Activated CD4-positive, CD25-positive, alpha-beta regulatory T cell treated with anti-CD3 and anti-CD28 coated beads, Interleukin-2, amount 50 U/mL, for 16 hours (primary cell): Measurements from ENCODE around the gene HBD.
"Not testable (repeated sequence)": the region's sequence is repeated elsewhere in the genome, so short reads cannot be mapped to it uniquely, and the experiment has no call there.

Experiments used
- DNase-seq: peaks from one replicate; pipeline ENCODE4 v3.0.0-alpha.2; 2020; ENCODE audit warnings: low read depth, low spot score

Gene HBD

DNA sequence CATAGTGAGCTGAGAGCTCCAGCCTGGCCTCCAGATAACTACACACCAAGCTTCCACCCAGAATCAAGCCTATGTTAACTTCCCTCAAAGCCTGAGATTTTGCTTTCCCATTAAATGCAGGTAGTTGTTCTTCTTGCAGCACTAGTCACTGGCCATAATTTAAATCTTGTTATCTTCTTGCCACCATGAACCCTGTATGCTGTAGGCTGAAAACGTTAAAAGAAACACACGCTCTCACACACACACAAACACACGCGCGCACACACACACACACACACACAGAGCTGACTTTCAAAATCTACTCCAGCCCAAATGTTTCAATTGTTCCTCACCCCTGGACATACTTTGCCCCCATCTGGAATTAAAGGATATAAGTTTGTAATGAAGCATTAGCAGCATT, 19.2 kb upstream of the HBD start:
- DNase-seq, result not testable (repeated sequence)

DNA sequence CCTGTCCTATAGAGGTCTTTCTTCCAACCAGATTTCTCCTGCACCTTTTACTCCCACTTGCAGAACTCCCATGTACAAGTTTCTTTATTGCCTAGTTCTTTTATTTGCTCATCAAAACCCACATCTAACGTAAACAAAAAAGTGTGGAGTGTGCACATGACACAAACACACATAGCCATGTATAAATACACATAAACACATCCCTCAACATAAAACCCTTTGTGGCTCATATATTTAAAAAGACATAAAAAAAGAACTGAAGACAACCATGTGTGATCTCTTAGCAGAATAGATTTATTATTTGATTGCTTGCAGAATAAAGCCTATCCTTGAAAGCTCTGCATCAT, 18.6 kb upstream of the HBD start:
- DNase-seq, result no peak

DNA sequence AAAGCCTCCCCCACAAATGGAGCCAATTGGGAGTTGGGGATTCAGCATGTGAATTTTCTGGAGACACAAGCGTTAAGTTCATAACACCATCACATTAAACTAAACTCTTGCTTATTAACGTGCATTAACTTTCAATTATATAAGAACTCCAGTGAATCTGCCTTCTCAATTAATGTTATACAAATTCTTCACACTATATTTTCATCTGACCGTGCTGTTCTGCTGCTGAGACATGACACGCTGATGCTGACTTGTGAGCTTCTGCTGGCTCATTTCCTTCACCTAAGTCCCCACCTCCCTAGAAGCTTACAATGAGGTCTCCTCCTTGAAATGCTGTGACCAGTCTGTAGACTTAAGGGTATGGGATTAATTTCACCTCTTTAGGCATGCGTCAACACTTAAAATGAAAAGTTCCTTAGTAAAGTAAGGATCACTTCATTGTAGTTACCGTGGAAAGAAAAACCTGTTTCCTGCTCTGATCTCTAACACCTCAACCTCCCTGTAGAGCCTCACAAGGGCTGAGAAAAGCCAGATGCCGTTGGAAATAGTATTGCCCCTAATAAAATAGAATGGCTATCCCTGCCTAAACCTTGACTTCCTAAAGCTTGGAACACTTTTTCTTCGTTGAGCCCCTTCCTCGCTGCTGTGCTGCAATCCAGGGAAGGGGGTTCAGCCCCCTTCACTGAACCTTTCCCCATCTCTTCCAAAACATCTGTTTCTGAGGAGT, 18.1 kb upstream of the HBD start:
- DNase-seq, result no peak

DNA sequence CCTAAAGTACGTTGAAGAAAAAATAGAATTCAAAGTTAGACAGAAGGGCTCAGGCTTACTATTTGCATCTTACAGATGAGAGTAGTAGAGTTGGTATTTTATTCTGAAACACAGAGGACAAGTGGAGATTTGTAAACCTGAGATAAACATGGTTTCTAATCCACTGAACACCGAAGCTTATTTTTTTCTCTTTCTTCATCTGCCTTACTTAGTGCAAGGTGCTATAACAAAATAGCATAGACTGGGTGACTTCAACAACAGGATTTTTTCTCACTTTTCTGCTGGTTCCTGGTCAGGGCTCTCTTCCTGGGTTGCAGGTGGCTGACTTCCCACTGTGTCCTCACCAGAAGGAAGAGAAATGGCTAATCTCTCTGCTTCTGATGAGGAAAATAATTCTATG, 17.5 kb upstream of the HBD start:
- no peak for DNase-seq

DNA sequence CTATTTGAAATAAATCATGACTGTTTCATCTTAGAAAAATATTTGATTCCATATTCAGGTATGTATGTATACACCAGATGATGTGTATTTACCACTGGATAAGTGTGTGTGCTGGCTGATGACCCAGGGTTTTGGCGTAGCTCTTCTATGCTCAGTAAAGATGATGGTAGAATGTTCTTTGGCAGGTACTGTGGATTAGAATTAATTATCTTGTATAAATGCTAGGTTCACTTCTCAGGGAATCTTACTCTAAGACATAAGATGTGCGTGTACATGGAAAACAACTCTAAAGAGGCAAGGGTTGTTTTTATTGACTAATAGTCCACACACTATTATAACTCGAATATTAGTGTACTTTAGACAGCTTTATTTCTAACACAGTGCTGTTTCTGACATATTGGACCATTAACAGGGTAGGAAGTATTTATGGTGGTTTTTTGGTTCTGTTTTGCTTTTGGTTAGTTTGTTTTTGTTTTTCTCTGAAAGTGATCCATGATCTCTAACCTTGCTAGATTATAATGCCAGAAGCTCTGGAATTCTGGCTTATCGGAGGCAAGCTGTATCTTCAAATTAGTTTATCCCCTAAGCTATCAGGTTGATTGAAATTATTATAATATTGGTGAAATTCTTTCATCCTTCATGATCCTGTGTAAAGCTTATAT, 16.4 kb upstream of the HBD start:
- no peak for DNase-seq

DNA sequence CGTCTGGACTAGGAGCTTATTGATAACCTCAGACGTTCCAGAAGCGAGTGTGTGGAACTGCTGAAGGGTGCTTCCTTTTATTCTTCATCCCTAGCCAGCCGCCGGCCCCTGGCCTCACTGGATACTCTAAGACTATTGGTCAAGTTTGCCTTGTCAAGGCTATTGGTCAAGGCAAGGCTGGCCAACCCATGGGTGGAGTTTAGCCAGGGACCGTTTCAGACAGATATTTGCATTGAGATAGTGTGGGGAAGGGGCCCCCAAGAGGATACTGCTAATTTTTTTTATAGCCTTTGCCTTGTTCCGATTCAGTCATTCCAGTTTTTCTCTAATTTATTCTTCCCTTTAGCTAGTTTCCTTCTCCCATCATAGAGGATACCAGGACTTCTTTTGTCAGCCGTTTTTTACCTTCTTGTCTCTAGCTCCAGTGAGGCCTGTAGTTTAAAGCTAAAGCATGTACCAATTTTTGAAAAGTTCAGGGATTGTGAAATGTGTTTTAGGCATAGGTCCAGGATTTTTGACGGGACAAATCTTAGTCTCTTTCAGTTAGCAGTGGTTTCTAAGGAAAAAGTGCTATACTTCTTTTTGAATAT, 15.6 kb upstream of the HBD start, which contains the start of gene HBG1:
Gene HBG1 (minus strand): TSS at position 51 of the 590 bp plus-strand sequence. CDS start 53 bp downstream, outside the sequence.
- DNase-seq, result not testable (repeated sequence)

DNA sequence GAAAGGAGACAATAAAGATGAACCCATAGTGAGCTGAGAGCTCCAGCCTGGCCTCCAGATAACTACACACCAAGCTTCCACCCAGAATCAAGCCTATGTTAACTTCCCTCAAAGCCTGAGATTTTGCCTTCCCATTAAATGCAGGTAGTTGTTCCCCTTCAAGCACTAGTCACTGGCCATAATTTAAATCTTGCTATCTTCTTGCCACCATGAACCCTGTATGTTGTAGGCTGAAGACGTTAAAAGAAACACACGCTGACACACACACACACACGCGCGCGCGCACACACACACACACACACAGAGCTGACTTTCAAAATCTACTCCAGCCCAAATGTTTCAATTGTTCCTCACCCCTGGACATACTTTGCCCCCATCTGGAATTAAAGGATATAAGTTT, 14.2 kb upstream of the HBD start:
- DNase-seq, result not testable (repeated sequence)

DNA sequence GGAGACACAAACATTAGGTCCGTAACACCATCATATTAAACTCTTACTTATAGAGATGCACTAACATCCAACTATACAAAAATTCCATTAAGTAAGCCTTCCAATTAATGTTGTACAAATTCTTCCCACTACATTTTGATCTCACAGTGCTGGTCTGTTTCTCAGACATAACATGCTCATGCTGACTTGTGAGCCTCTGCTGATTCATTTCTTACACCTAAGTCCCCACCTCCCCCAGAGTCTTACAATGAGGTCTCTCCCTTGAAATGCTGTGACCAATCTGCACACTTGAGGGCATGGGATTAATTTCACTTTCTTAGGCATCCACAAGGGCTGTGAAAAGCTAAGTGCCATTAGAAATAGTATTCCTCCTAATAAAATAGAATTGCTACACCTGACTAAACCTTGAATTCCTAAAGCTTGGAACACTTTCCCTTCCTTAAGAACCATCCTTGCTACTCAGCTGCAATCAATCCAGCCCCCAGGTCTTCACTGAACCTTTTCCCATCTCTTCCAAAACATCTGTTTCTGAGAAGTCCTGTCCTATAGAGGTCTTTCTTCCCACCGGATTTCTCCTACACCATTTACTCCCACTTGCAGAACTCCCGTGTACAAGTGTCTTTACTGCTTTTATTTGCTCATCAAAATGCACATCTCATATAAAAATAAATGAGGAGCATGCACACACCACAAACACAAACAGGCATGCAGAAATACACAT, 13.3 kb upstream of the HBD start:
- DNase-seq, result no peak

DNA sequence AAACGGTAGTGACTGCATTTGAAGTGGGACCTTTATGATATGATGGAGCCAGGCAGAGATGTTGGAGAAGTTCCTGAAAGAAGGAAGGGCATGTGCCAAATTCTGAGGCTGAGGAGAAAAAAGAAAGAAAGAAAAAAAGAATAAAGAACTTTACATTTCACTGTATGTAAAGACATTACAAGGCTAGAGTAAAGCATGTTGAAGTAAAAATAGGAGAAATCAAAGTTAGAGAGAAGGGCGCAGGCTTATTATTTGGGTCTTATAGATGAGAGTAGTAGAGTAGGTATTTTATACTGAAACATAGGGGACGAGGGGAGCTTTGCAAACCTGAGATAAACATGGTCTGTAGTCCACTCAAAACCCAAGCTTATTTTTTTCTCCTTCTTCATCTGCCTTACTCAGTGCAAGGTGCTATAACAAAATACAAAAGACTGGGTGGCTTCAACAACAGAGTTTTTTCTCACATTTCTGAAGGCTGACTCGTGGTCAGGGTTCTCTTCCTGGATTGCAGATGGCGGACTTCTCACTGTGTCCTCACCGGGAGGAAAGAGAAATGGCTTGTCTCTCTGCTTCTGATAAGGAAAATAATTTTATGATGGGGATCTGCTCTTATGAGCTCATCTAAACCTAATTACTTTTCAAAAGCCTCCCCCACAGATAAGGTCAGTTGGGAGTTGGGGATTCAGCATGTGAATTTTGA, 12.6 kb upstream of the HBD start:
- DNase-seq, result no peak

DNA sequence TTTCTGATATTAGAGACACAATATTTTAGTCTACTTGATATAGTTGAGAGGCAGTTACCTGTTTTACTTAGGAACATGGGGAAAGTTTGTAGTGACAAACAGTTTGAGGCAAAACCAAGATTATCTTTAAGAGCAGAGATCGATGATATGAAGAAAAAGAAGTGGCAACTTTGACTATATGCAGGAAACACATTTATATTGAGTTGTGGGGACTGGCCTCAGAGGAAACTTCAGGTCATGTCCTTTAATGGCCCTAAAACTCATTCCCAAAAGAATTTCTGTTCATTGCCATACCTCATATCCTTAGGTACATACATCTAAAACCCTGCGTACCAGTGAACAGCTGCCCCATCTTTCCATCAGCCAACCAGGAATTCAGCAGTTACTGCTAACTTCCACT, 10.9 kb upstream of the HBD start:
- no peak for DNase-seq

DNA sequence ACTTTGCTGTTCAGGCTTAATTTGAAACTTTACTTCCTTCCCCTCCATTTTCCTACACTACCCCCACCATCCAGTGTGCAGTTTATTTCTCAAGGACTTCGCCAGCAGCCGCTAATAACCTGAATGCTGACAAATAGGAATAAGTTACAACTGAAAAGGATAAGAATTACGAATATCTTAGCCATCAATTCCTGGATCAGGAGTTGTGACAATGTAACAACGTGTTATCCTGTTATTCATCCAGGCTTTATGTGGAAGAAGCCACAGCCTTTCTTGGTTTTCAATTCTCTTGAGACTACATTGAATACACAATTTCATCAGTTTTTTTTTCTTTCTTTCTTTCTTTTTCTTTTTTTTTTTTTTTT, 9.5 kb upstream of the HBD start:
- no peak for DNase-seq

DNA sequence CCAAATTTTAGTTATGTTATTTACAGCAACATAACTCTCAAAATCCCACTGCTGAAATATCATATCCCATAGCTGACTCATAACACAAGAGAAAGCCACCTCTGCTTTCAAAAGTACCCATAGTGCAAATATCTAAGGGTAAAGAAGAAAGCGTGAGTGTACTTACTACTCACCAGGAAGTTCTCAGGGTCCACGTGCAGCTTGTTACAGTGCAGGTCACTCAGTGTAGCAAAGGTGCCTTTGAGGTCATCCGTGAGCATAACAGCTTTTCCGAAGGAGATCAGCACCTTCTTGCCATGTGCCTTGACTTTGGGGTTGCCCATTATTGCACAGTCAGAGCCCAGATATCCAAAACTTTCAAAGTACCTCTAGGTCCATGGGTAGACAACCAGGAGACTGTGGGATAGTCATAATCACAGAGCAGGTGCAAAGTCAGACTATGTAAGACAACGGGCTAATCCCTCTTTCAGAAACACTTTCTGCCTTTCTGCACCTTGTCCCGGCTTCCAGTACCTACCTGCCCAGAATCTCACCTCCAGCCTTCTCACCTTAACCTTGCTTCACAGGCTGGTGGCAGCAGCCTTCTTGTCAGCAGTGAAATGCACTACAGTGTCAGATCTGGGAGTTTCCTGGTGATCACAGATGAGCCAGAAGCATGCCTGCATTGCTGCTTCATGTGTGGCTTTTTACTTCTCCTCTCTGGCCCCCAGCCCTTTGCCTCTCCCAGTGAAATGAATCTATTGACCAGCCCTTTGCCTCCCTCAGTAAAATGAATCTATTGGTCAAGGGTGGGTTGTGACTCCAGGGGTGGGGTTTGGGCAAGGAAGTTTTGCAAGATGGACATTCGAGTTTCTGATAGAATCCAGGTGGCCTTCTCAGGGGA, 8.9 kb upstream of the HBD start:
- DNase-seq, result no peak

DNA sequence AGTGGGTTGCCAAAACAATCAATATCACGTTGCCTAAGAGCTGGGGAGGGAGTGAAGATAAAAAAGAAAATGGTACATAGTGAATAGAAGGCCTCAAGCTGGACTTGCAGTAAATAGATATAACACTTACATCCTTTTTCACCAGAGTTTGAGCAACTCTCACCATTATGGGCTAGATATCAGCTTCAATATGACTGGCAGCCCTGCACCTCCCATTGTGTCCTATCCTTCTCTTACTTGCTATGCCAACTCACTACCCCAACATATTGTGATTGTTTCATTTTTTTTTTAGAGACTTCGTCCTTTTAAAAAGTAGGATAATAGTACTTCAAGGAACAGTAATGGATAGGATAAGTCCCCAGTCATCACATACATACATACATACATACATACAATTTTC, 7.9 kb upstream of the HBD start:
- DNase-seq, result no peak

DNA sequence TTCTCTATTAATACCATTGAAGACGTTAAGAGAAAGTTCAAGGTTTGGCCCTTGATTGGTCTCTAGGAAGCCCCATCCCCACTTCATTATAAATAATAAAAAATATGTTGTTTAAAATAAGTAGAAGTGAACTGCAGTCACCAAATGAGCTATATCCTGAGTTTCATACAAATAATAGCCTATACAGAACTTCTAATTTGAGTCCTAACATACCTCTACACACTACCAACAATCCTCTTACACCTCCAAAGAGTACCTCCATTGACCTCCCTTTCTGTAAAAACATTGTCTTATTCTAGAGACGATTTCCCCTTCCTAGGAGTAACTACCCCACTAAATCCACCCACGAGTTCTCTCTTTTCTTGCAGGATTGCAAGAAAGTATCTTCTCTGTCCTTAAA, 7.2 kb upstream of the HBD start:
- no peak for DNase-seq

DNA sequence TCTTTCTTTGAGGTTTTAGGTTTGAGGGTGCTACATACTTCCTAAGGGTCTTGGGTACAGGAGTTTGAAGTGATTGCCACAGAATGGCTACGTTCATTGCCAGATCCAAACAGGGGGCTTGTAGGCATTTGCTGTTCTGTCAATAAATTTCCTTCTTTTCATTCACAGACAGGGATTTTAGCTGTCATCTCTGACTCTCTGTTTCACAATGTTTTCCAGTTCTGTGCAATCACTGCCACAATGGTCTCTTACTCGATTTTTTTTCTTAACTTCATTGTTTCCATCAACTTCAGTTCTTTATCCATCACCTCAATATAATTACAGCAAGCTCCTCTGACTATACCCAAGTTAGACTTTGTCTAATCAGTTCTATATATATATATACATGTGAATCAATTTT, 6.2 kb upstream of the HBD start:
- DNase-seq, result no peak

DNA sequence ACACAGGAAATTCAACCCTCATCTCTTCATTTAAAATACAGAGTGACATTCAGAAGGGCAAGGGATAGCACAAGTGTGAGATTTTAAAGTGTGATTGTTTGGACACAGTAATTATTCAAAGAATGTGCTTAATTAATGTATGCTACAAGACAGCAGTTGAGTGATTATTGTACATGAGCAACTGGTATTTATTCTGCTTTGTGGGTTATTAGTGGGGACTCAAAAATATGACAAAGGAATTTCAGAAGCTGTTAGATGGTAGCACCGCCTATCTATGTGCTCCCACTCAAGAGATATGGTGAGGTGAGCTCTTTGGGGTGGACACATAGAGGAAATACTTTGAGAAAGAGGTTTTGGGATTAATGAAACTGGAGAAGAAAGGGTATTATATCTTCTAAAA, 5.8 kb upstream of the HBD start:
- no peak for DNase-seq

DNA sequence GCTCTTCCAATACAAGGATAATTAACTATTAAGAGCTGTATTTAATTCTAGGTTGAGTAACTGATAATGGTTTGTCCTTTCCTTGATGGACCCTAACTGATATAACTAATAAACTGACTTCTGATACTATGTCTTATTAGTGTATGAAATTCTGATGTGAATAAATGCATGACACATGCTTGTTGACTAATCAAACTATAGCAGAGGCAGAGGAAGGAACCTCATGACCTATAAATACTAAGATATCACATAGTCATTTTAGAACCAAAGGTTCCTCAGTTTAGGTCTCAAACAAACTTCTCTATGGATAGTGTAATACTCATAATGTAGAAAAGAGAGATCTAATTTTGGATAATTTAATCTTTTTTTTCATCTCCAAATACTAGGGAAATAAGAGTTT, 4.8 kb upstream of the HBD start:
- no peak for DNase-seq

DNA sequence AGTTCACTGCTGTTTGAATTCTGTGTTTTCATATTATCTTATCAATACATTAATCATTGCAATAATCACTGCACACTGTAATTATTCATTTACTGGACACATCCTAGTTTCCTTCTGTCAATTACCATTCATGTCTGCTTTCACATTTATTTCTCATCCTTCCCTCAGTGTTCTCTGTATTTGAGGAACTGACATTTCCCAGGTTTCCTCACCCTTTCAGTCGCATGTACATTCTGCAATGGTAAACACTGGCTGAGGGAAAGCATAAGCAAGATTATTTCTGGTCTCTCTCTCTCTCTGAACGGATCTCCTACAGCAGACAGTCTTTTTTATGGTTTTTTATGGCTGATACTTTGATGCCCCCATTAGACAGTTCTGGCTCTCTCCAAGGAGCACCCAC, 4.2 kb upstream of the HBD start:
- DNase-seq, result no peak

DNA sequence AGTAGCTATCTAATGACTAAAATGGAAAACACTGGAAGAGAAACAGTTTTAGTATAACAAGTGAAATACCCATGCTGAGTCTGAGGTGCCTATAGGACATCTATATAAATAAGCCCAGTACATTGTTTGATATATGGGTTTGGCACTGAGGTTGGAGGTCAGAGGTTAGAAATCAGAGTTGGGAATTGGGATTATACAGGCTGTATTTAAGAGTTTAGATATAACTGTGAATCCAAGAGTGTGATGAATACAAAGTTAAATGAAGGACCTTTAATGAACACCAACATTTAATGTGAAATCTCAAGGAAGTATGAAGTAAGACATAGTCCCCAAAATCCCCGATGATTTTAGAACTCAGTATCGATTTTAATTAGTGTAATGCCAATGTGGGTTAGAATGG, 3.1 kb upstream of the HBD start:
- no peak for DNase-seq

DNA sequence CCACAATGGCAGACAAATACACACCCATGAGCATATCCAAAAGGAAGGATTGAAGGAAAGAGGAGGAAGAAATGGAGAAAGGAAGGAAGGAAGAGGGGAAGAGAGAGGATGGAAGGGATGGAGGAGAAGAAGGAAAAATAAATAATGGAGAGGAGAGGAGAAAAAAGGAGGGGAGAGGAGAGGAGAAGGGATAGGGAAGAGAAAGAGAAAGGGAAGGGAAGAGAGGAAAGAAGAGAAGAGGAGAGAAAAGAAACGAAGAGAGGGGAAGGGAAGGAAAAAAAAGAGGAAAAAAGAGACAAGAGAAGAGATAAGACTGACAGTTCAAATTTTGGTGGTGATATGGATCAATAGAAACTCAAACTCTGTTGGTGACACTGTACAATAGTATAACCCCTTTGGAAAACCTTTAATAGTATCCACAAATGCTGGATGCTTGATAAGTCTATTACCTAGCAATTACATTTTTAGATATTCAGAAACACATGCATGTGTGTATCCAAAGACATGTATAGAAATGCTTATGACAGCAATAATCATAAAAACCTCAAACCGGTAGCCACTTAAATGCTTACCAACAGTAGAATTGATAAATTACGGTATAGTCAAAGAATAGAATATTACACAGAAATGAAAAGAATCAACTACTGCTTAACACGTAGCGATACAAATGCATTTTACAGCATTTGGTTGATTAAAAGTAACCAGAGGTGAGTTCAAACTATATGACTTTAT, 1.2 kb upstream of the HBD start:
- no peak for DNase-seq
